Measurements from ENCODE around the gene PAX8. TPM values are rescaled to one million over a fixed set of nuclear protein-coding genes. Genes with fewer than 3 reads are reported as not detected.
"Not testable (repeated sequence)": the region's sequence is repeated elsewhere in the genome, so short reads cannot be mapped to it uniquely, and the experiment has no call there.

Gene PAX8
- total and polyA plus RNA-seq, 10 of the 15 experiments (the other 5 are each of a cell fraction or from before 2014, with no cell fraction given), result 0.16 to 2.5 (median 0.97) TPM

GRCh38 chr2:113284999-113285398 is 6.3 kb upstream of the PAX8 start:
- H3K4me2 ChIP-seq (ENCODE audit: control insufficient read depth, insufficient read depth); POLR2A ChIA-PET; H3K27me3 ChIP-seq (replicated peaks in 1 of 2; ENCODE audit: control insufficient read depth in 2 of 2, insufficient read depth in 2 of 2, low read length in 1 of 2); SMC1A ChIA-PET (ENCODE audit: uncharacterized antibody, unreplicated experiment); in situ Hi-C loops (cut with MboI); H3K9me3 ChIP-seq (replicated peaks; ENCODE audit: control insufficient read depth, insufficient read depth, low read length); FAIRE-seq; DNase-seq (ENCODE audit: low read depth, low spot score); H3K36me3 ChIP-seq (ENCODE audit: control insufficient read depth in 2 of 2, insufficient read depth in 2 of 2, low read length in 1 of 2); BruUV-seq (replicated peaks); H2AFZ ChIP-seq (ENCODE audit: control insufficient read depth, low read depth, low read length); H3K27ac ChIP-seq (ENCODE audit: control insufficient read depth, insufficient read depth); CTCF ChIA-PET; ATAC-seq; H4K20me1 ChIP-seq (ENCODE audit: control insufficient read depth, insufficient read depth); H3K79me2 ChIP-seq (ENCODE audit: control insufficient read depth, insufficient read depth, low read length); H3K4me1 ChIP-seq (ENCODE audit: control insufficient read depth, insufficient read depth, low read length); RAD21 ChIA-PET (ENCODE audit: unreplicated experiment); intact Hi-C loops (cut with micrococcal nuclease; ENCODE audit: unreplicated experiment); H3K4me3 ChIP-seq; H3K9ac ChIP-seq (ENCODE audit: control insufficient read depth, insufficient read depth, low read length): not testable (repeated sequence)
- WGBS (ENCODE audit: insufficient coverage, insufficient replicate concordance, low lambda C conversion rate, missing lambda C conversion rate), result 45% methylated on average over 6 of the region's 6 CpGs

- in situ Hi-C loops (cut with MboI), result no loop called here
- no peak overlapping the region for H3K4me2 ChIP-seq (ENCODE audit: control insufficient read depth, insufficient read depth)
- no peaks in the 10 kb centered on the region for H3K9me3 ChIP-seq (replicated peaks; ENCODE audit: control insufficient read depth, insufficient read depth, low read length)
- POLR2A ChIA-PET, result no interaction called here
- H4K20me1 ChIP-seq (ENCODE audit: control insufficient read depth, insufficient read depth), result no peaks in the 10 kb centered on the region
- DNase-seq (ENCODE audit: low read depth, low spot score), result no peak
- RAD21 ChIA-PET (ENCODE audit: unreplicated experiment), result no interaction called here
- peaks cover 0 to 1% of the 10 kb centered on the region in 2 experiments; a peak in 1 of 4 replicates for H3K27me3 ChIP-seq (replicated peaks in 1 of 2; ENCODE audit: control insufficient read depth in 2 of 2, insufficient read depth in 2 of 2, low read length in 1 of 2)
- H3K4me1 ChIP-seq (ENCODE audit: control insufficient read depth, insufficient read depth, low read length), result no peaks in the 10 kb centered on the region
- no peak overlapping the region for H3K9ac ChIP-seq (ENCODE audit: control insufficient read depth, insufficient read depth, low read length)
- CTCF ChIA-PET, result no interaction called here
- no peaks in the 10 kb centered on the region for H3K36me3 ChIP-seq (ENCODE audit: control insufficient read depth in 2 of 2, insufficient read depth in 2 of 2, low read length in 1 of 2)
- 0% methylated on average over 1 of the region's 1 CpG for WGBS (ENCODE audit: insufficient coverage, insufficient replicate concordance, low lambda C conversion rate, missing lambda C conversion rate)
- H3K27ac ChIP-seq (ENCODE audit: control insufficient read depth, insufficient read depth), result no peak overlapping the region
- BruUV-seq (replicated peaks), result no TSS peak
- ATAC-seq, result no peak
- no peak overlapping the region for H3K4me3 ChIP-seq
- intact Hi-C loops (cut with micrococcal nuclease; ENCODE audit: unreplicated experiment), result no loop called here
- H3K79me2 ChIP-seq (ENCODE audit: control insufficient read depth, insufficient read depth, low read length), result no peaks in the 10 kb centered on the region
- SMC1A ChIA-PET (ENCODE audit: uncharacterized antibody, unreplicated experiment), result no interaction called here
- H2AFZ ChIP-seq (ENCODE audit: control insufficient read depth, low read depth, low read length), result no peak overlapping the region
- FAIRE-seq, result no peak
- TF ChIP-seq SUPT20H (IDR thresholded peaks at IDR 0.05; ENCODE audit: borderline replicate concordance, control insufficient read depth, low read depth, low read length) (no peak), NR2F1 (conservative IDR thresholded peaks at IDR 0.05) (no peak), ATF3 (IDR thresholded peaks at IDR 0.05; ENCODE audit: borderline replicate concordance, extremely low read depth, low read depth, low read length) (no peak), CBX3 (IDR thresholded peaks at IDR 0.05; ENCODE audit: borderline replicate concordance, low read depth) (no peak), SMC3 (IDR thresholded peaks at IDR 0.05; ENCODE audit: borderline replicate concordance, low read length) (no peak), ZBTB33 (IDR thresholded peaks at IDR 0.05) (no peak), BACH1 (IDR thresholded peaks at IDR 0.05; ENCODE audit: borderline replicate concordance) (no peak), NBN (IDR thresholded peaks at IDR 0.05) (no peak), LARP7 (IDR thresholded peaks at IDR 0.05) (no peak), E2F4 (IDR thresholded peaks at IDR 0.05; ENCODE audit: low read depth, low read length) (no peak), ZBED1 (IDR thresholded peaks at IDR 0.05; ENCODE audit: borderline replicate concordance) (no peak), CTCF (IDR thresholded peaks at IDR 0.05 in 2 of 3, conservative IDR thresholded peaks at IDR 0.05 in 1 of 3; ENCODE audit: control insufficient read depth in 2 of 3, extremely low read depth in 1 of 3, insufficient read depth in 1 of 3, low read depth in 3 of 3, low read length in 3 of 3) (no peak), YBX1 (IDR thresholded peaks at IDR 0.05) (no peak), FOS (IDR thresholded peaks at IDR 0.05; ENCODE audit: borderline replicate concordance, extremely low read depth, insufficient read length) (no peak)
Observed at GRCh38 chr2:113284476-113284875, 5.8 kb upstream of the PAX8 start.

Data from GM12878 (cell line).